ENCODE data around the gene MAP3K2. TPM values are rescaled to one million over a fixed set of nuclear protein-coding genes. Genes with fewer than 3 reads are reported as not detected.

Gene MAP3K2
- total and polyA plus RNA-seq, 10 of the 15 experiments (the other 5 are each of a cell fraction or from before 2014, with no cell fraction given): 2.7 to 39.6 (median 16.1) TPM

GRCh38 chr2:127389778-127390435 lies 2.1 kb upstream of the MAP3K2 start (continued):
- TF ChIP-seq REST (IDR thresholded peaks at IDR 0.05; ENCODE audit: low read depth, low read length) (no peak), GABPA (IDR thresholded peaks at IDR 0.05; ENCODE audit: low read depth) (peak; percentile 81), BCLAF1 (IDR thresholded peaks at IDR 0.05) (no peak), BCL3 (IDR thresholded peaks at IDR 0.05; ENCODE audit: borderline replicate concordance, insufficient read depth, low read depth, low read length, poor library complexity, severe bottlenecking) (no peak), ATF2 (IDR thresholded peaks at IDR 0.05; ENCODE audit: low read length) (peak; percentile 70; the same call in 1 of the 2 replicates), EZH2 (IDR thresholded peaks at IDR 0.05; ENCODE audit: borderline replicate concordance, control insufficient read depth, low read depth, low read length) (no peak), RB1 (IDR thresholded peaks at IDR 0.05; ENCODE audit: borderline replicate concordance) (no peak), IKZF2 (IDR thresholded peaks at IDR 0.05) (peak in 1 of 2 experiments; percentile 26; a peak in 1 of 4 replicates), RELA (IDR thresholded peaks at IDR 0.05; ENCODE audit: borderline replicate concordance, partially characterized antibody) (no peak), RCOR1 (conservative IDR thresholded peaks at IDR 0.05; ENCODE audit: low read depth, low read length) (no peak), MTA3 (IDR thresholded peaks at IDR 0.05; ENCODE audit: borderline replicate concordance, low read length) (no peak), MEF2B (IDR thresholded peaks at IDR 0.05; ENCODE audit: partially characterized antibody, poor library complexity, severe bottlenecking) (no peak)
